ENCODE results near the gene ADAMTSL1.

Gene ADAMTSL1

DNA sequence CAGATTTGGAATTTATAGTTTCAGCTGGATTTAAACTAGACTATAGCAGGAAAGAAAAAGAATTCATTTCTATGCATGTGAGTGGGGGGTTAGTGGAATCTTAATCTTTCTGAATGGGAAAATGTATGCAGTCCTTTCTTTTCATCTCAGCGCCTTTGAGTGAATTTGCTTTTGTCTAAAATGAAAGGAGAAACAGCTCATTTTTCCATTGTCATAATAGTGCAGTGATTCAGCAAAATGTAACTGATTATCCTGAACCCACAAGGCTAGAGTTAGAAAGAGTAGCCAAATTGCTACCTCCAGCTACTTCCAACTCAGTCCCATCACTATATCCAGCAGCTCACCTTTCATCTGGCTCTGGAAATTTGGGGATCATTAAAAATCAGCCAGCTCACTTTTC lies 134.4 kb downstream of the ADAMTSL1 start:
- DNase-seq: no peak

GRCh38 chr9:18610956-18611355 lies 137.0 kb downstream of the ADAMTSL1 start:
- peak; percentile 83 for DNase-seq

- DNase-seq: no peak
These were observed 138.0 kb downstream of the ADAMTSL1 start for GRCh38 chr9:18611971-18612370.

- DNase-seq: no peak
These were observed 140.2 kb downstream of the ADAMTSL1 start for GRCh38 chr9:18614116-18614515.

DNA sequence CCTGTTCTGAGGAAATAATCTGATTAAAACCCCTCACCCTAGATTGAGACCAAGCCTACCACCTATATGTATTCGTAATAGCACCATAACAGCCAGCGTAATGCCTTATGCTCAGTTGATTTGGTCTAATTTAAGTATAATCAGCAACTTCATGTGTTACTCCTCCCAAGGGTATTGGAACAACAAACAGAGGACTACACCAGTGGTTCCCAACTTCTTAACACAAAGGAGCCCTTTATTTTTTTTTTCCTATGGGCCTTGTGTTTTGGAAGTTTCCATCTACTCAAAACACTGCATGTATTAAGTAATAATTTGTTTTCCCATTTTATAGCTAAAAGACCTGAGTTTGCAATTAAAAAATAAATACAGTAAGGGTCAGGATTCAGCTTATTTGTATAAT lies 140.7 kb downstream of the ADAMTSL1 start:
- no peak for DNase-seq

DNA sequence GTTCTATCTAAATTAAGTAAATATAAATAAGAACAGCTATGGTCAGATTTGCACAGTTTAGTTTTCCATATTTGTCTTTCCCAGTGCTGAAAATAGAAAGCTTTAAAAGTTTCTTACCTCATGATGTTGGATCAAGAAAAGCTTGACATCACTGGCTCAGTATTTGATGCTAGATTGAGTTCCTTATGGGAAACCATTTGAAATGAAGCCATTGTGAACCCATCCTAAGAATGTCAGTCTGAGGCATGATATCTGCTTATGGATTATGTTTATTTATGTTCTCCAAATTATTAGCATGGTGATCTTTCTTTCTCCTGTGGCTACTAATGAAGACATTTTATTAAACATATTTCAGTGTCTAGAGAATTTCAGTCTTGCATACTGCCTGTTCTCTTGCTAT lies 143.0 kb downstream of the ADAMTSL1 start:
- DNase-seq: no peak

DNA sequence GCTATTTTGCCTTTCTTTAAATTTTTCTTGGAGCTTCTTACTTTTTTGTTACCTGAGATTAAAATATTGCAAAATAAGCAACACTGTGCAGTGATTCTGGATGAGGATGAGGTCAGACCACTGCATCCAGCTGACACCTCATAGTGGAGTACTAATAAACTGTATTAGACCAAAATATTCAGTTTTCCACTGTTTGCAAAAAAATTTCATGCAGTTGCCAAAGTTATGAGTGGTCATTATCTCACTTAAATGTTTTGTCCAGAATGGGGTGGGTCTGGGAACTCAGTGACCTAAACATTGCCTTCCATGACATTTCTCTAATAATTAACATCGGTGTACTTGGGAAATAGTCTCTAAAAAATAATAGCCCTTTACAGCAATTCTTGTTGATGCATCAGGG lies 143.8 kb downstream of the ADAMTSL1 start:
- DNase-seq: no peak

GRCh38 chr9:18618862-18619261 lies 144.9 kb downstream of the ADAMTSL1 start:
- DNase-seq: no peak

DNA sequence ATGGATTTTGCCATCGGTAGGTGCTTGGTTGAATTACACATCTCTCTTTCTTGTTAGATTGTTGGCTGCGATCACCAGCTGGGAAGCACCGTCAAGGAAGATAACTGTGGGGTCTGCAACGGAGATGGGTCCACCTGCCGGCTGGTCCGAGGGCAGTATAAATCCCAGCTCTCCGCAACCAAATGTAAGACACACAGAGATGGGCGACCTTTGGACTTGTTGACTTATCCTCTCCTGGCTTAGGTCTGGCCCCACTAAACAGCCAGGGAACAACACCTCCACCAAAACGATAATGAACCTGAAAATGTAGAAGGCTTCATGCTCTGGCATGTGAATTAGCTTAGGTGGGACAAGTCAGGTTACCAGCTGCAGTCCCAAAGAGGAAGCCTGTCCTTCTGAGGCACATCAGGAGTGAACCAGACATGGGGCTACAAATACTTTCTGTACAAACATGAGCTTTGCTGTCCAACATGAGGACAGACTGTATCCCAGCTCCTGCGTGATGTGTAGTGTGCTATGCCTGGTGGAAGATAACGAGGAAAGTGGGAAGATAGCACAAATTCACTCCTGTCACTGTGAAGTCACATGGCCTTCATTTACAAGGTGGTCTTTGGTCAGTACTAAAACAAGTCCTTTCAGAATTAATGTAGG lies 148.4 kb downstream of the ADAMTSL1 start:
- DNase-seq: no peak

- DNase-seq: no peak
These were observed 149.5 kb downstream of the ADAMTSL1 start for GRCh38 chr9:18623221-18624079.

GRCh38 chr9:18626046-18626698 lies 152.2 kb downstream of the ADAMTSL1 start:
- DNase-seq: no peak

DNA sequence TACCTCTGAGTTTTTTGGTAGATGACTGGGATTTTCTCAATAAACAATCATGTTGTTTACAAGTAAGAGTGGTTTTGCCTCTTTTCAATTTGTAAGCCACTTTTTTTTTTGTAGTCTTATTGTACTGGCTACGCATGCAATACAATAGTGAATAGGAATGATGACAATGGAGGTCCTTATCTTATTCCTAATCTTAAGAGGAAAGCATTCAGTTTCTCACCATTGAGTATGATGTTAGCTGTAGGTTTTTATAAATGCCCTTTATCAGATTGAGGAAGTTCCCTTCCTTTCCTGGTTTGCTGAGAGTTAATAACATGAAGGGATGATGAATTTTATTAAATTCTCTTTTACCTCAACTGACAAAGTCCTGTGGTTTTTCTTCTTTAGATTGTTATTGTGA lies 155.2 kb downstream of the ADAMTSL1 start:
- no peak for DNase-seq

- no peak for DNase-seq
These were observed 158.9 kb downstream of the ADAMTSL1 start for GRCh38 chr9:18632632-18633403.

DNA sequence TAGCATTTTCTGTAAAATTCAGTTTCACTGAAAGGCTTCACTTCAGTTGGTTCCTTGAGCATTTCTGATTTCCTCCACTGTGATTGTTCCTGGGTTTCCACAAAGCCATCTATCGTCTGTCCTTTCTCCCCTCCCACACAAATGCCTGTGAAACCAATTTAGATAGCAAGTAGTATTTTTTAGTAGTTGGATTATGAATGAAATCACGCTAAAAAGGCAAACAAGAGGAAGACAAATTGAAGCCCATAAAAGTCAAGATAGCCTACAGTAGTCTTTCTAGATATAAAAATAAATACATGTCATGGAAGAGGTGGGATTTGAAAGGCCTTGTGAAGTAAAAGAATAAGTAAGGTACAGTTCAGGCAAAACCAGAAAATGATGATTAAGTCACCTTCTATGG lies 162.8 kb downstream of the ADAMTSL1 start:
- no peak for DNase-seq

DNA sequence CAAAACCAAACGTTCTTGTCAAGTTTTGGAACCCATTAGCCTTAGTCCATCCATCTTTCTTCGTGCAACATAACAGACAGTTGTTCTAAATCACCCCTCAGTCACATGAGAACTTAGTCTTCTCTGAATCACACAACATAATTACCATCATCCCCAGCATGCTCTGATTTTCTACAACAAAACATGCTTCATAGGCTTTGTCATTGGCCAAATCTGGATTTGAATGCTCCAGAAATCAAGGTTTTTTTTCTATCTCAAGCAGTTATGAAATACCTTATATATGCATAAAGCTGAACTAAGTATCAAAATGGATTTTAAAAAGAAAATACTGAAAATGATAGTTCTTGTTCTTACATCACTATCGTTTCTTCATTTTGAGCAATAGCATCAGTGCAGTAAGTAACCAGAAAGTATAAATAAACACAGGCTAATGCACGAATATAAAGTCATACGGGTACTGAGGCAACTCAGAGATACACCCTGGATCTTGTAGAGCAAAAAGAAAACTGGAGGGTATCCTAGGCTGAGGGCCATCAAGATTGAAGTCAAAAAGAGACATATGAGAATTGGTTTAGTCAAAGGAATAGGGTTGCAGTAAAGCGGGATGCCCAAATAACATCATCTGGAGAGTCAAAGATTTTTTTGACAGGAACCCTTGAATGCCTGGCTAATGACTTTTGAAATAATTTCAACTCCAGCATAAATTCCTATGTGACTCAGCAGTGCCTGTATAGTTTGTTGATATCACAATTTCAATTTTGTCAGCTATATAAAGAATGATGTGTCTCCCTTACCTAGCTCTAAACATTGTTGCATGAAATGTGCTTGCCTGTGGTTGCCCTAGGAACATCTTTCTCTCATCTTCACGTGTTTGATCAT lies 164.7 kb downstream of the ADAMTSL1 start:
- no peak for DNase-seq

- DNase-seq: no peak
These were observed 166.0 kb downstream of the ADAMTSL1 start for GRCh38 chr9:18639911-18640310.

DNA sequence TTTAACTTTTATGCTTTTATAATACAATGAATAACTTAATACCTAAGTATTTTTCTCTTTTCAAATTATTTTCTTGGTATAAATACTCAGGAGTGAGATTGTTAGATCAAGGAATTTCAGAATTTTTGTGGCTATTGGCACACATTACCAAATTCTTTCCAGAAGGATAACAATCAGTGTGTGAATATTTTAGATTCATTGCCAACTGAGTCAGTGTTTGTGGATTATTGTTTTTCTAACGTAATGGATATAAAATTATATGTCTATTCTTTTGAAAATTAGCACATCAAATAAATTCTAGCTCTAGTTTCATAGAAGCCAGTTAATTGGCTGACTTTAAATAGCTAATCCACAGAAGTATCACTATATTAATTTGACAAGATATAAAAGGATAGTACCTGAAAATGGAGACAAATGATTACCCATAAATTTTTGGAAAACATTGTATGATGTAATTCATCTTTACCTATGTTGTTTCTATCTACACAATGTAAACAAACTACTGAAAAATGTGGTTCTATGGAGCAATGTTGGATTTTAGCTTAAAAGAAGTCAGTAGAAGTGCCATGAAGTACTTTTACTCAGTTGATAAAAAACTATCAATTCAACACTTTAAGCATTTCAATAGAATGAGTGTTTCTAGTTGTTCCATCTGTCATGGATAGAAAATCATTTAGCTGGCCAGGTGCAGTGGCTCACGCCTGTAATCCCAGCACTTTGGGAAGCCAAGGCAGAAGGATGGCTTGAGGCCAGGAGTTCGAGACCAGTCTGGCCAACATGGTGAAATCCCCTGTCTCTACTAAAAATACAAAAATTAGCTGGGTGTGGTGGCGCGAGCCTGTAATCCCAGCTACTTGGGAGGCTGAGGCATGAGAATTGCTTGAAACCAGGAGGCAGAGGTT lies 185.1 kb downstream of the ADAMTSL1 start:
- no peak for DNase-seq

DNA sequence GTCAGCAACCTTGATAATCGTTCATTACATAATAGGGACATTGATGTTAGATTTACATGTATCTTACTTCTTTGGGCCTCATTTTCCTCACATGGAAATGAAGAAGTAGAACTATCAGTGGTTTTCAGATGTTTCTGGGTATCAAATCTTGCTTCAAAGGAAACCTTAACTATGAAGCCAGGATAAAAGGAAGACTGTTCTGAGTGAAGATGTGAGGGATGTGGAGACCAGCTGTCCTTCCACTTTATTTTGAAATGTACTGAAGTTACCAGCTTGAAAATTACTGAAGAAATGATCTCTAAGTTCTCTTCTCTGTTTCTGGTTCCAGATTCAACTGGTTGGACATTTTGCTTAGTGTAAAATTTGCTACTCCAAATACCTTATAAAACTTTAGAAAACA lies 186.0 kb downstream of the ADAMTSL1 start:
- DNase-seq: no peak

GRCh38 chr9:18662320-18662719 lies 188.4 kb downstream of the ADAMTSL1 start:
- DNase-seq: no peak

- no peak for DNase-seq
These were observed 192.0 kb downstream of the ADAMTSL1 start for GRCh38 chr9:18665947-18666346.

GRCh38 chr9:18666348-18666747 lies 192.4 kb downstream of the ADAMTSL1 start:
- DNase-seq: no peak

All from SHP77 treated with DMSO at 0.1 percent for 48 hours (cell line).